Stimulated activated CD4-positive, alpha-beta T cell treated with anti-CD3 and anti-CD28 coated beads, Interleukin-12 subunit alpha, Interleukin-12 subunit beta, amount 100 ng/mL, for 48 hours (primary cell): ENCODE results near the gene MACO1.
"Not testable (repeated sequence)": the region's sequence is repeated elsewhere in the genome, so short reads cannot be mapped to it uniquely, and the experiment has no call there.

Experiments
- DNase-seq, 3 donors: peaks; one replicate each; pipeline ENCODE4 v3.0.0-alpha.2; 2020; ENCODE audit warnings: low read depth in 2 of 3, low spot score in 1 of 3

MACO1 gene

DNA sequence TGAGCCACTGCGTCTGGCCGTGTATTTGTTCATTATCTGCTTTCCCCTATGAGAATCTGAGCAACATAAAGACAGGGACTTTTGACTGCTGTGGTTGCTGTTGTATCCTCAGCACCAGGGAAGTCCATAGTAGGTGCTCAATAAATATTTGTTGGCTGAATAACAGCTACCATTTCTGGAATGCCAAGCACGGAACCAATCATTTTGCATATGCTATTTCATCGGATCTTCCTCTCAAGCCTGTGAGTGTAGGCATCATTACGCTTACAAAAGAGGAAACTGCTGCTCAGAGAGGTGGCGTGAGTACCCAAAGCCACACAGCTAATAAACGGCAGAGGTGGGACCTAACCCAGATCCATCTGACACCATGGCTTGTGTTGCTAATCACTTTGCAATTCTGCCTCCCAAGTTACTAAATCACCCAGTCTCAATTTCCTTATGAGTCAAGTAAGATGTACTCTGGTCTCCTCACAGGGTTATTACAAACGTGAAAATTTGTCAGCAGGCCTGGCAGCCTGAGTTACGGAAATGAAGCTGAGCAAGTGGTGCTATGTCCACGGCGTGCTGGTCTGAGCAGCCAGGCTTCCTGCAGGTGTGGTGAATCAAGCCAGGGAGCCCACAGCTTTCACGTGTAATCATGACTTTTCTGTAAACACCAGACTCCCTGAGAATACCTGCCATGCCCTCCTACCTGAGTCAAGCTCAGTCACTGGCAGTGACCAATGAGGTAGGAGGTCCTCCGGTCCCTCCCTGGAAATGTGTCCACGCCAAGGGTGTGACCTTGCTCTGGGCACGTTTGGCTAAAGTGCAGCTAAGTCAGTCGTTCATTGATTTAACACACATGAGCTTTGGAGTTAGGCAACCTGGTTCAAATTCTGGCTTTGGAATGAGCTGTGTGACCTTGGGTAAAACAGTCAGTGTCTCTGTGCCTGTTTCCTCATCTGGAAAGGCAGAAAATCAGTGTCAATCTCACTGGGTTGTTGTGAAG is 5.3 kb upstream of the MACO1 start:
- DNase-seq: no peak

DNA sequence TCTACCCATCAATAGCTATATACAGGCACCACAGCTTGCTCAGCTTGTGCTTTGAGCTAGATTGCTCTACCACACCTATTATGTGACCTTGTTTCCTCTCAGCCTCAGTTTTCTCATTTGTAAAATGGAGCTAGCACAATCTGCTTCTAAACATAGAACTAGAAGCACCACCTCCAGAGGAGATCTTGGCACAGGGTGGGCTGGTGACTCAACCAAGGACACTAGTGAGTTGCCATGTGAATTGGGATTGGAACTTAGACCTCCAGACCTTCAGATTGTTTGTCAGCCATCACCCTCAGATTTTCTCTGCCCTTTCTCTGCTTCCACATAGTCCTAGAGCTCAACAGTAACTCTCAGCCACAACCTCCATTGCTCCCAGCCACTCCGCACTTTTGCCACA is 3.0 kb upstream of the MACO1 start:
- no peak for DNase-seq

DNA sequence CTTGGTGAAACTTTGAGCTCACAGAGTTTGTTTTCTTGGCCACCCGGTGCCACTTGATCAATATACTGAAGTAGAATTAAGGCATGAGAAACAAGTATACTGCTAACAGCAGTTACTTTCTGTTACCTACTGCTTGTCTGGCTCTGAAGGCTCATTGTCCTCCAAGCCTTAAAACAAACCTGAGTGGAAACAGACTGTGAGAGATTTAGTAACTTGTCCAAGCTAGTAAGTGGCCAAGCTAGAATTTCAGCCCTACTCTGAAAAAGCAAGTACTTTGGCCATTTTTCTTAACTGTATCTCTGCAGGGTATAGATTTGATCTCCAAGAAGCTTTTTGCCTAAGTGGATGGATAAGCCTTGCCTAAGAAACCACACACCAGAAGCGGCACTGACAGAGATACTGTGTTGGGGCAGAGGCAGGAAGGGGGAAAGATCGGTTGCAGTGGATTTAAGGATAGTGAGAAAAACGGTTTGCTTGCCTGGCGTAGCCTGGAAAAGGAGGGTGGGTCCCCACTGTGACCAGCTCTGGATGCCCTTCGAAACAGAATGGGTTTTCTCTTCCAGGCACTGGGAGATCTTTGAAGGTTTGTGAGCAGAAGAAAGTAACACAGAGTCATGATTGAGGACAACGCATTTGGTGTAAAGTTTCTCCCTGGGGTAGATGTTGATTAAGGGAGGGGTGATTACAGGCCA is 2.1 kb upstream of the MACO1 start:
- no peak for DNase-seq

DNA sequence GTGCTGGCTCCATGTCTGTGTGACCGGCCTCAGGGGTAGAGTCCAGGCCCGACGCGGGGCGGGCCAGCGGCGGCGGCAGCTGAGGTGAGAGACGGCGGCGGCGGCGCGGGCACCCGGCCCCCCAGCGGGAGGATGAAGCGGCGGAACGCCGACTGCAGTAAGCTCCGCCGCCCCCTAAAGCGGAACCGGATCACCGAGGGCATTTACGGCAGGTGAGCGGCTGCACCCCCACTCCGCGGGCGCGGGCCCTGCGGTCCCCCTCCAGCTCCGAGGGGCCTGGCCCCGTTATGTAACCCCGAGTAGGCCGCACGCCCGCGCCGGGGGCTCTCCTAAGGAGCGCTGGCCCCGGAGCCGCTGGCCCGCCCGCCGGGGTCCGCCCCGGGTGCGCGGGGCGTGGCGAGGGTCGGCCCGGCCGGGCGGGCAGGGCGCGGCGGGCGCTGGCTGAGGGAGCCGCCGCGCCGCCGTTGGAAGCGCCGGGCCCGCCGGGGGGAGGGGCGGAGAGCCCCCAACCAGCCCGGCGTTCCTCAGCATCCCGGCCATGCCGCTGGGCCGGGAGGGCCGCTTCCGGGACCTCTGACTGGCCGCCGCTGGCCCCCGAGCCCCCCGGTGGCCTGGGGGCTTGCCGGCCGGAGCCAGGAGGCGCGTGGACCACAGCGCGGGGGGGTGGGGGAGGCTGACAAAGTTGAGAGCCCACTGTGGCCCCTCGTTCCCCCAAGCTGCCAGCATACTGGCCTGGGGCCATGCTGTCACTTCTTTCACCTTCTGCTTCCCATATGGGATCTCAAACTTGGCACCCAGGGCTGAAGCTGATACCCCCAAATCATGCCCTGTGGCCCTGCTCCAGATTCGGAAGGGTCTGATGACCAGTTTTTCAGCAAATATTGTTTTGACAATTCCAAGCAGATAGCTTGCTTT is 527 bp downstream of the MACO1 start:
- peak in 1 of 3 donors; percentile 29 for DNase-seq

DNA sequence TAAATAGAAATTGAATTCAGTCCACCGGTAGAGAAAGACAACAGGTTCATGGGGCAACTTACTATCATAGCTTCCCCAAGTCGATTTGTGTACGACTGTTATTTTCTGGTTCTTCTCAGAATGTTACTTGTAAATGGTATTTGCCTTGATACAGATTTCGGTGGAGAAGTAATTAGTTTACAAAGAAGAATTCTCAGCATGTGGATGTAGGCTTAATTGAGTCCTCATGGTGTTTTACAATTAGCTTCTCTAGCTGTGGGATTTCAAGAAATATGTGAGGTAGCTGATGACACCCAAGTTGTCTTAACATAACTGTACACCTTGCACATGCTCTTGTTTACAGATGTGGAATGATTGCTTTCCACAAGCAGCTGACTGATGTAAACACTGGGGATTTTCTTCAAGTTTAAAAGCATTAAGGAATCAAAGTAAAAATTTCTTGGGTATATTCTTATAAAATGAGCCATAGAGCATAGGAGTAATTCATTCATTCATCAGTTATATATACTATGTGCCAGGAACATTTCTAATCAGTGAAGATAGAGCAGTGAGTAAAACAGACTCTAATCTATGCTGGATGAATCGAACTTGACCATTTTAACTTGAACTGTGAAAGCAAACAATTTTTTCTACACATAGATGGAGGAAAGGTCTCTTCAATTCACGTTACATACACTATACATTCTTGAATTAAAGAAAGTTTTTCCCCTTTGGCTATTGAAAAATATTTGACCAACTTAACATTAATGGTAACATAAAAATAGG is 1.4 kb downstream of the MACO1 start:
- DNase-seq: no peak

DNA sequence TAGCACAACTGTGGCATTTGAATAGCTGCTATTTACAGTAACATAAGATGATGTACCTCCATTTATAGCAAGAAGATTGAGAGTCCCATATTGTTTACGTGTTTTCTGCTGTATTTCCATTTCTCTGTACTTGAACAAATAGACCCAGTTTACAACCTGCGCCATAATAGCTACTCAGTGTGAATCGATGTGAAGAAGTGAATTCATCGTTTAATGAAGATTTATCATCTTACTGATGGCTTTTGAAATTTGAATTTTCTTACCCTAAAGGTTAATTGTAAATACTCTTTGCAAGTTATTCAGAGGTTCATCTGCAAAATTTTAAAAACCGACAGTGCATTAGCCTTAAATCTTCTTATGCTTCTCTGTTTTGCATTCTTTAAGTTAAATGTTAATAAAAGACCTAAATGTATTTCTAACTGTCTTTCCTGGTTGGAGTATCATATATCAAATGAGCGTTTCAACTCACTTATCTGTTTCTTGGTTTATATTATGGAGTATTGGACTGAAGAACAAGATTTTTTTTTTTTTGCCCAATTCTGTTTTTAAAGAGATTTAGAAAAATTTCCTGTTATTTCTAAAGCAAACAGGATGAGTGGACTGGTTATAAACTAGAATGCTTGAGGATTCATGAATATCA is 2.2 kb downstream of the MACO1 start:
- DNase-seq: no peak

DNA sequence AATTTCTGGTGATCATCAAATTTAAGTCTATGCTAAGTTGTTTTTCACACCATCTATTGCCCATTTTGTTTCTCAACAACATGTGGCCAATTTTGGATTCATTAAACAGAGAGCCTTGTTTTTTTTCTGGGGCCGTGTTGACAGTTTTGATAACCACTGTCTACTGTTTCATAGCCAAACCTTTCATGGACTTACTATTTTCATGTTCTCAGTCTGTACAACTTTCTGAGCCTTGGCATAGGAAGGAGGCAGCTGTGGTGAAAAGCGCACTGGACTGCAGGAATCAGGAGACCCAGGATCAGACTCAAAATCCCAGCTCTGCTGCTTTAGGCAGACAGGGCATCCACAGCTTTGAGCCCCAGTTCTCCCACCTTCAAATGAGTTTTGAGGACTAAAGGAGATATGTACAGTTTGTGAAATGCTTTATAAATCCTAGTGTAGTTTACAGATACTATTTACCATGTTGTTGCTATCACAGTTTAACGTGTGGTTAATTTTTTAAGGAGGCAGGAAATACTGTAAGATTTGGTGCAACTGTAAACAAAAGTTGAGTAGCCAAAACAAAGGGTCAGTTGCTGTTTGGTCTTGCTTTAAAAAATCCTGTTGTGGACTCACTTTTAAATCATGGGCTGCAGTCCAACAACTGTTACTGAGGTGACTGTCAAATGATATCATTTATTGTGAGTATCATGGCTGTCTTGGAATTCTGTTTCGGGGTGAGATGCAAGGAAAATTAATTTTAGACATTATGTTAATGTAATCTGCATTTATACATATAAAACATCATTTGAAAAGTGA is 2.9 kb downstream of the MACO1 start:
- DNase-seq: no peak

DNA sequence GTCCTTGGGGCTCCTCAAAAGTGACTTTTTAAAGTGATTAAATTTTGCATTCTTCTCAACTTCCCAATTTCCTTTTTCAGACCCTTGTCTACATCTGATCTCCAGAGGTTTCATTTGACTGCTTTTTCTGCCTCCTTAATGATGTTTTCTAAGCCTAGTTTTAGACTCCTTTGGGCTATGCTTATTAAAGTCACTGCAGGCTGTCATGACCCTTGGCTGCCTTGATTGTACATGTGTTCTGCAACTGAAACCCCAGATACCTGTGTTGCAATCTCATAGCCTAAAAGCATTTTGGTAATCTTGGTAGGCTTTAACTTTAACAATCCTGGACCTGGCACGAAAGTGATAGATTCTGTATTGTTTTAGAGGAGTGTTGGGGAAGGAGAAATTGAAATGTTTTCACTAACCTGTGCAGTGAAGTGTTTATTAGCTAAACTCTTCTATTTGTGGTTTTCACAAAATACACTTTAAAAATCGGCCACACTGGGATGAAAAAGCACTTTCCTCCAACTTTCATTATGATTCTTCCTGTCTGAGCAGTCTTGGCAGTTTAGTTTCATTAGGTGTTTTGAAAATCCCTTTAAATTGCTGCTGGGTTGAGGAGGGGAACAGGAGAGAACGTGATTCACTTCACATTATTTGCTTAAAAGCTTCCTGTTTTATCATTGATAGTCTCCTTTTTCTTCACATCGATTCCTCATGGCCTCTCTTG is 4.9 kb downstream of the MACO1 start:
- no peak for DNase-seq

DNA sequence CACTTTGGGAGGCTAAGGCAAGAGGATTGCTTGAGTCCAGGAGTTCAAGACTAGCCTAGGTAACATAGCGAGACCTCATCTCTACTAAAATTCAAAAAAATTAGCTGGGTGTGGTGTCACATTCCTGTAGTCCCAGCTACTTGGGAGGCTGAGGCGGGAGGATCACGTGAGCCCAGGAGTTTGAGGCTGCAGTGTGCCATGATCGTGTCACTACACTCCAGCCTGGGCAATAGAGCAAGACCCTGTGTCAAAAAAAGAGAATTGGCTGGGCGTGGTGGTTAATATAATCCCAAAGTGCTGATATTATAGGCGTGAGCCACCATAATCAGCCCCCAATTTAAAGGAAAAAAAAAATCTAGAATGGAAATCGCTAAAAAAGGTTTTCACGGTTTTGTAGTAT is 7.0 kb downstream of the MACO1 start:
- no peak for DNase-seq

DNA sequence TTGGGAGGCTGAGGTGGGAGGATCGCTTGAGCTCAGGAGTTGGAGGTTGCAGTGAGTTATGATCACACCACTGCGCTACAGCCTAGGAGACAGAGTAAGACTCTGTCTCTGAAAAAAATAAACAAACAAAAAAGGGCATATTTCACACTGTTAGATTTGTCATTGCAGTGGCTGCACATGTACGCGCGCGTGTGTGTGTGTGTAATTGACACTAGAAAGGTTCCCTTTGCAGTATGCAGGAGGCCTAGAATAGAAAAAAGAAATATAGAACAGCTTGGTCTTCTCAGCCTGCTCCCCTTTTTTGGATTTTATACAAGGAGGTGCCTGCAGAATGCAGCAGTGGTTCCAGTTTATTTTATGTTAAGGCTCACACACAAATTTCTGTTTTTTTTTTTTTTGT is 8.6 kb downstream of the MACO1 start:
- DNase-seq: no peak

DNA sequence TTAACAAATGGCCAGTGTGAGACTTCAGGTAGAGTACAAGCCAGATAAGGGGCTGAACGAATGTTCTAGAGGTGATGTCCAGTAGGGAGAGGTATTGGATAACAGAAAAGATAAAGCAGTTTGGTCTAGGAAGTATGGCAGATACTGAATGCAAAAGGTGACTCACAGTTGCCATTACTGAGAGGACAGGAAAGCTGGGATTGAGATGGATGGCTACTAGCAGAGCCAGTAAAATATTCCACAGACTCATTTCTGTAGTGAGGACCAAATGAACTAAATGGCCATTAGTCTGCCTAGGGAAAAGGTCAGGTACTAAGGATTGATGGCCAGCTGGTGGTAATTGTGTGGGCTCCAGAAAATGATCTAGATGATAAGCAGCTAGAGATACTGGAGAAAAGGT is 11.5 kb downstream of the MACO1 start:
- DNase-seq: no peak

DNA sequence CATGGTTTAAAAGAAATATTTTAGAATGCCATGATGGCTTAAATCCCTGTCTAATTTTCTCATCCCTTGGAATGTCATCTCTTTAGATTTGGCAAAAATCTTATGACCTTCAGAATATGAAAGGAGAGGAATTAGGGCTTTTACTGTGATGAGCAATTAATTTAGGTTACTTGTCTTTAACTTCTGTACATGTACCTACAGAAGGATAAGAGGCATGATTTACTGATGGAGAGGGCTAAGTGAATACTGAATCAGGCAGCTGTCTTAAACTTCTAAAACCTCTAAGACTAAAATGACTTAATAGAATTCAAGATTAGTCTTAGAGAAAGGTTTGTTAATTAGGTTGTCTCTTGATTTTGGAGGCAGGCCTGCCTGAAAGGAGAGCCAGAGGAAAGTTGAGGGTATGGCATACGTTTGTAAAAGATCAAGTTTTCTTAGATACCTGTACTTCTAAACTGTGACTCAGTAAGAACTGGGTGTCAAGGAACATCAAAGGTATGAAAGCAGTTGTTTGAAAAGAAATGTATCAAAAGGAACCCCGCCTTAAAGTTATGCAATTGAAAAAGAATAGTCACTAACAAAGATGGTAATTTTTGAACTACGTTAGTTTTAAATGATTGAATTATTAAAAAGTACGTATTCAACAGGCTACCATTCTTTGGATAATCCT is 12.5 kb downstream of the MACO1 start:
- DNase-seq: no peak

DNA sequence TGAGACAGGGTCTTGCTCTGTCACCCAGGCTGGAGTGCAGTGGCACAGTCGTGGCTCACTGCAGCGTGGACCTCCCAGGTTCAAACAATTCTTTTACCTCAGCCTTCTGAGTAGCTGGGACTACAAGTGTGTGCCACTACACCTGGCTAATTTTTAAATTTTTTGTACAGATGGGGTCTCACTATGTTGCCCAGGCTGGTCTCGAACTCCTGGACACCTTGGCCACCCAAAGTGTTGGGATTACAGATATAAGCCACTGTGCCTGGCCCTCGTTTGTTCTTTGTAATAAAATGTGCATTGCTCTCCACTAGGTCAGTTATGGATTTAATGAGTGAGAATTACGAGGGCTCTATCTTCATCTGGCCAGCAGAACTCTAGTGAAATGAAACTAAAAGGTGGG is 13.9 kb downstream of the MACO1 start:
- DNase-seq: not testable (repeated sequence)

DNA sequence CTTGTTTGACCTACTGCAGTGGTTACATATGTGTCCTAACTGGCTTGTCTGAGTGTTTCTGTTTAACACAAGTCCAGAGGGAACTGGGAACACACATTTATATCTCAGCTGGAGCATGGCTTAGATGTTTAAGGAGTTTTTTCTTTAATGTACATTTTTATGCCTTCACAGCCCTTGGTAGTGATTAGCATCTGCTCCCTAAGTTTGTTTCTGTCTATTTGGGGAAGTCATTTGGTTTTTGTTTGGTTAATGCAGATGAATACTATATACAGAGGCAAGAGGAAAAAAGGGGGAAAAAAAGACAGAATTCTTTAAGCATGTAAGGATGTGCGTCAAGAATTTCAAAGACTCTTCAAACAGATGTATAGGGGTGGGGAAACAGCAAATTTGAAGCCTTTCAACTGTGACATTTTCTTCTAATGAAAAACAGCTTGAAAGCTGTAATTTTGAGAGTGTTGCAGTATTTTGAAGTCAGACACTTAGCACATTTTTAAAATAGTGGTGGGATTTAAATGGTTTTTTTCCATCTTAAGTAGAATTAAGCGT is 15.4 kb downstream of the MACO1 start:
- no peak for DNase-seq

DNA sequence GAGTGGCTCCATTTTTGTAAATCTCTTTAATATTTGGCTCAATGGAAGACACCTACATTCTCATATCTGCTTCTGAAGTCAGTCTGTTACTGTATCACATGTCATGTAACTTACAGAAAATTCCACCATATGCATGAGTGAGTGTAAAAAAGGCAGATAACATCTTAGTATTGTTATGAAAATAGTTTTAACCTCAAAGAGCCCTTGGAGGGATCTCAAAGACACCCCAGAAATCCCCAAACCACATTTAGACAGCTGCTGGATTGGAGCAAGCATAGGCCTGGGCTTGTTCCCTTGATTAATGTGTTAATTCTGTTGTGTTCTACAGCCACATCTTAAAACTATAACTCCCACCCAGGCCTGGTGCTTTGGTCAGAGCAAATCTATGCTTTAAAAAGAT is 16.9 kb downstream of the MACO1 start:
- no peak for DNase-seq

DNA sequence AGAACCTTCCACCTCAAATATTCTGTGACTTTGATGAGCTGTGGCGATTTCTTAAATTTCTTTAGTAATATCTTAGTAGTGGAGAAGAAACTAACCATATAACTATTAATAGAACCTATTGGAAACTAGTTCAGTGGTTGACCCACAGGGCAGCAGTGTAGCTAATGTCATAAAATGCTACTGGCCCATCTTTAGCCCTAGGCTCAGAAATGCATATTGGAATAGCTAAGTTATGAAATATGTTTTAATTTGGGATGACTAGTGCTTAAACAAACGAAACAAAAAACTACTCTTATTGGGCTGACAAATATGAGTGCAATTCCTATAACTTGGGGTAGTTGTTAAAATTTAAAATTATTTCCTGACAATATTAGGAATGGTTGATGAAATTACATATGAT is 20.2 kb downstream of the MACO1 start:
- no peak for DNase-seq

DNA sequence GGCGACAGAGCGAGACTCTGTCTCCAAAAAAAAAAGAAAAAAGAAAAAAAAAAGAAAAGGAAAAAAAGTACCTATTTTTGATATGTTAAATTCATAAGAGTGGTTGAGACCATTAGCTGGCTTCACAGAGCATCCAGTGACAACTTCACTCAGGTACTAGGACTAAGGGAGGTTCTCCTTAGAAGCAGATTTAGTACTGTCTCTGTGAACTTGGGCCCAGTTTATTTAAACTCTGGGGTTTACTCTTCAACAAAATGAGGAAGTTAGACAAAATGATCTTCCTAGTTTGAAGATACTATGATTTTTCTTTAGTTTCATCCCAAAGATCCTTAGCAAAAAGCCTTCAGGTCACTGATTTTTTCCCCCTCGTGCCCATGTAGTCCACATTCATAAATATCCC is 21.2 kb downstream of the MACO1 start:
- DNase-seq: no peak

DNA sequence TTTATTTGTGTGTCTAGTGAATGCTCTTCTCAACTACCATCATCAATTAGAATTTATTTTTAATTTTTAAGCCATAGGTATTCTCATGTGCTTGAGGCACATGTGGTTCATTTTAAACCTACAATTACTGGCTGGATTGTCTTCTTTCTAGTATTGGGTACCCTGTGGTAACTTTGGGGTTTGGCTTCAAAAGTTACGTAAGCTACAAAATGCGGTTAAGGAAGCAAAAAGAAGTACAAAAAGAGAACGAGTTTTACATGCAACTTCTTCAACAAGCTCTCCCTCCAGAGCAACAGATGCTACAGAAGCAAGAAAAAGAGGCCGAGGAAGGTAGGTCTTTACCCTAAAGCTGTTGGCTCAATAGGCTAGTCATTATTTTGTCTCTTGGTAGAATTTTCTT is 25.8 kb downstream of the MACO1 start:
- DNase-seq: no peak
